ENCODE data around the gene NLRP7. TPM values are rescaled to one million over a fixed set of nuclear protein-coding genes. Genes with fewer than 3 reads are reported as not detected.
A peak's percentile ranks its signal among the peaks of the same experiment; 100 is the strongest.
"Not testable (repeated sequence)": the region's sequence is repeated elsewhere in the genome, so short reads cannot be mapped to it uniquely, and the experiment has no call there.

The NLRP7 gene
- total and polyA plus RNA-seq, 9 donors = 0.08 to 0.09 TPM; not detected in 7

DNA sequence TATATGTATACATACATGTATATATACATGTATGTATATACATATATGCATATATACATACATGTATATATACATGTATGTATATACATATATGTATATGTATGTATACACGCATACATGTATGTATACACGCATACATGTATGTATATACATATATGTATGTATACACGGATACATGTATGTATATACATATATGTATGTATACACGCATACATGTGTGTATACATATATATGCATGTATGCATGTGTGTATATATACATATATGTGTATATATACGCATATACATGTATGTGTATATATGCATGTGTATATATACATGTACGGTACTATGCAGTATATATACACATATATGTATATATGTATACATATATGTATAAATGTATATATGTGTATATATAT is 44.0 kb downstream of the NLRP7 start:
- Histone ChIP-seq H3K9me3 (replicated peaks; ENCODE audit: control insufficient read depth, low read depth, low read length) (no peaks in the 10 kb centered on the region), H3K27me3 (ENCODE audit: control insufficient read depth, insufficient read depth, low read length) (no peaks in the 10 kb centered on the region), H3K36me3 (ENCODE audit: control insufficient read depth, insufficient read depth, low read length) (no peaks in the 10 kb centered on the region), H3K27ac (ENCODE audit: low read length) (no peak overlapping the region), H3K4me3 (ENCODE audit: low read length) (no peak overlapping the region), H3K4me1 (ENCODE audit: control insufficient read depth, insufficient read depth, low read length) (no peaks in the 10 kb centered on the region)
- no CpG with 5 or more reads among the region's 6 CpGs for WGBS (ENCODE audit: insufficient coverage)
- DNase-seq = no peak

DNA sequence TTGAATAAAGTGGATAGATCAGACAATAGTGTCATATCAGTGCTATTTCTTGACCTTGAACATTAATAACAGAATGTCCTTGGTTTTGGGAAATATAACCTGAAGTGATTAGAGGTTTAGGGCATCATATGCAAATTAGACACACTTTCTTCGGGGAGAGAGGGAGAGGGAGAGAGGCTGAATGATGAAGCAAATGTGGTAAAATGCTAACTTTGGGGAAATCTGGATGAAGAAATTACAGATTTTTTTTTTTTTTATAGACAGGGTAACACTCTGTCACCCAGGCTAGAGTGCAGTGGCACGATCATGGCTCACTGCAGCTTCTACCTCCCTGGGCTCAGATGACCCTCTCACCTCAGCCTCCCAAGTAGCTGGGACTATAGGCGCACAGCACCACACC is 45.3 kb downstream of the NLRP7 start:
- no peaks in the 10 kb centered on the region for H3K27me3 ChIP-seq (ENCODE audit: control insufficient read depth, insufficient read depth, low read length)
- H3K4me1 ChIP-seq (ENCODE audit: control insufficient read depth, insufficient read depth, low read length) = no peaks in the 10 kb centered on the region
- no peak overlapping the region for H3K4me3 ChIP-seq (ENCODE audit: low read length)
- no peak for DNase-seq
- no peaks in the 10 kb centered on the region for H3K9me3 ChIP-seq (replicated peaks; ENCODE audit: control insufficient read depth, low read depth, low read length)
- no peaks in the 10 kb centered on the region for H3K36me3 ChIP-seq (ENCODE audit: control insufficient read depth, insufficient read depth, low read length)
- 100% methylated on average over 1 of the region's 3 CpGs for WGBS (ENCODE audit: insufficient coverage)
- no peak overlapping the region for H3K27ac ChIP-seq (ENCODE audit: low read length)

DNA sequence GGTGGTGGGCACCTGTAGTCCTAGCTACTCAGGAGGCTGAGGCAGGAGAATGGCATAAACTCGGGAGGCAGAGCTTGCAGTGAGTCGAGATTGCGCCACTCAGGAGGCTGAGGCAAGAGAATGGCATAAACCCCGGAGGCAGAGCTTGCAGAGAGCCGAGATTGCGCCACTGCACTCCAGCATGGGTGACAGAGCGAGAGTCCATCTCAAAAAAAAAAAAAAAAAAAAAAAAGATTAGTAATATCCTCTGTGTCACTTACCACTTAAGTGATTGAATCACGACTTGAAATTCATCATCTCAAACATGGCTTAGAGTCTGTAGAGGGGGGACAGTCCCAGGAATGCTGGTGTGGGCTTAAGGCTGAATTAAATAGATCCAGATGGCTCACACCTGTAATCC is 46.2 kb downstream of the NLRP7 start:
- not testable (repeated sequence) for DNase-seq; H3K27ac ChIP-seq (ENCODE audit: low read length); H3K36me3 ChIP-seq (ENCODE audit: control insufficient read depth, insufficient read depth, low read length); H3K9me3 ChIP-seq (replicated peaks; ENCODE audit: control insufficient read depth, low read depth, low read length); H3K27me3 ChIP-seq (ENCODE audit: control insufficient read depth, insufficient read depth, low read length); H3K4me3 ChIP-seq (ENCODE audit: low read length); H3K4me1 ChIP-seq (ENCODE audit: control insufficient read depth, insufficient read depth, low read length)
- 84% methylated on average over 2 of the region's 8 CpGs for WGBS (ENCODE audit: insufficient coverage)

DNA sequence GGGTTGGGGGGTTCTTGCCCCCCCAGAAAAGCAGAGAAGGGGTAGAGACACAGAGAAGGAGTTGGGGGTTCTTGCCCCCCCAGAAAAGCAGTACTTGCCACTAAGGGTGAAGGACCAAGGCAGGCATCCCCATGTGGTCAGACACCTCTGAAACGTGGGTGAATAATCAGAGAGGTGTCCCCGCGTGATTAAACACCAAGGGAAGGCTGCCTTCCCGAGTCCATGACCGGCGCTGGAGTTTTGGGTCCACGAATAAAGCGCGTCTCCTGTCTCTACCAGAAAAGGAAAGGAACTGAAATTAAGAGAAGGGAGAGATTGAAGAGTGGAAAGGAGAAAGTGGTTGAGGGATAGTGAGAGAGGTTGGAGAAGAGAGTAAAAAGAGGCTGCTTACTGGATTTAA is 47.7 kb downstream of the NLRP7 start:
- not testable (repeated sequence) for H3K27me3 ChIP-seq (ENCODE audit: control insufficient read depth, insufficient read depth, low read length); H3K27ac ChIP-seq (ENCODE audit: low read length); H3K4me1 ChIP-seq (ENCODE audit: control insufficient read depth, insufficient read depth, low read length); H3K36me3 ChIP-seq (ENCODE audit: control insufficient read depth, insufficient read depth, low read length); H3K4me3 ChIP-seq (ENCODE audit: low read length); H3K9me3 ChIP-seq (replicated peaks; ENCODE audit: control insufficient read depth, low read depth, low read length); DNase-seq
- 82% methylated on average over 9 of the region's 9 CpGs for WGBS (ENCODE audit: insufficient coverage)

DNA sequence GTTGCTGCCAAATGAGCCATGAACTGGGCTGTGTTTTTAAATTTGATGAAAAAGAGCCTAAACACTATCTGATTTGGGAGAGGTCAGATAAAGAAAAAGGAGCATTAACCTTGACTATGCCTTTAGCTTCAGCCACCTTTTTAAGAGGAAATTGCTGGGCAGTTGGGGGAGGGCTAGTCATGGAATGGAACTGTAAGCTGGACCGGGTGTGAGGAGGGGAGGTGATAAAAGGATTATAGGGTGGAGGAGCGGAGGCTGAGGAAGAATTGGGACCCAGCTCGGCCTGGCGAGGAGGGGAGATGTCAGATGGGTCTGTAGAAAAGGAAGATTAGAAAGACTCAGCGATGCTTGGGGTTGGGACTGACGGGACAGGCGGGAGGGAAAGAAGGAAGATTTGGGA is 48.6 kb downstream of the NLRP7 start:
- not testable (repeated sequence) for H3K4me3 ChIP-seq (ENCODE audit: low read length); H3K36me3 ChIP-seq (ENCODE audit: control insufficient read depth, insufficient read depth, low read length); H3K27me3 ChIP-seq (ENCODE audit: control insufficient read depth, insufficient read depth, low read length); H3K9me3 ChIP-seq (replicated peaks; ENCODE audit: control insufficient read depth, low read depth, low read length); H3K27ac ChIP-seq (ENCODE audit: low read length); H3K4me1 ChIP-seq (ENCODE audit: control insufficient read depth, insufficient read depth, low read length); DNase-seq
- WGBS (ENCODE audit: insufficient coverage) = 73% methylated on average over 6 of the region's 7 CpGs

DNA sequence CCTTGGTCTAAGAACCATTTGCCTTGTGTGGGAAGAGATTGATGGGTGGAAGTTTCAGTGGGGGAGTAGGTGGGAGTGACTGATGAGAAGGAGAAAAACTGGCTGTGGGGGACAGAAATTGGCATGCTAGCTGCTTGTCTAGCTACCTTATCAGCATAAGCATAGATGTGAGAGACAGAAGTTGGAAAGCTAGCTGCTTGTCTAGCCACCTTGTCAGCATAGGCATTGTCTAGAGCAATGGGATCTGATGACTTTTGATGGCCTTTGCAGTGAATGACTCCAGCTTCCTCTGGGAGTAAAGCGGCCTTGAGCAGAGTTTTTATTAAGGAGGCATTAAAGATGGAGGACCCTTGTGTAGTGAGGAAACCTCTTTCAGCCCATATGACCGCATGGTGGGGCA is 51.3 kb downstream of the NLRP7 start:
- Histone ChIP-seq H3K4me3 (ENCODE audit: low read length) (no peak overlapping the region), H3K27ac (ENCODE audit: low read length) (no peak overlapping the region), H3K27me3 (ENCODE audit: control insufficient read depth, insufficient read depth, low read length) (no peaks in the 10 kb centered on the region), H3K4me1 (ENCODE audit: control insufficient read depth, insufficient read depth, low read length) (no peaks in the 10 kb centered on the region), H3K9me3 (replicated peaks; ENCODE audit: control insufficient read depth, low read depth, low read length) (no peaks in the 10 kb centered on the region), H3K36me3 (ENCODE audit: control insufficient read depth, insufficient read depth, low read length) (no peaks in the 10 kb centered on the region)
- no peak for DNase-seq
- 91% methylated on average over 1 of the region's 2 CpGs for WGBS (ENCODE audit: insufficient coverage)

DNA sequence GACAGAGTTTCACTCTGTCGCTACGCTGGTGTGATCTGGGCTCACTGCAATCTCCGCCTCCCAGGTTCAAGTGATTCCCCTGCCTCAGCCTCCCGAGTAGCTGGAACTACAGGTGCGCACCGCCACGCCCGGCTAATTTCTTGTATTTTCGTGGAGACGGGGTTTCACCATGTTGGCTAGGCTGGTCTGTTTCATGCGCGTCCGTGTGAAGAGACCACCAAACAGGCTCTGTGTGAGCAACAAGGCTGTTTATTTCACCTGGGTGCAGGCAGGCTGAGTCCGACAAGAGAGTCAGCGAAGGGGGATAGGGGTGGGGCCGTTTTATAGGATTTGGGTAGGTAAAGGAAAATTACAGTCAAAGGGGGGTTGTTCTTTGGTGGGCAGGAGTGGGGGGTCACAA is 53.2 kb downstream of the NLRP7 start:
- not testable (repeated sequence) for H3K9me3 ChIP-seq (replicated peaks; ENCODE audit: control insufficient read depth, low read depth, low read length); H3K4me1 ChIP-seq (ENCODE audit: control insufficient read depth, insufficient read depth, low read length); H3K36me3 ChIP-seq (ENCODE audit: control insufficient read depth, insufficient read depth, low read length); H3K4me3 ChIP-seq (ENCODE audit: low read length); H3K27me3 ChIP-seq (ENCODE audit: control insufficient read depth, insufficient read depth, low read length); DNase-seq; H3K27ac ChIP-seq (ENCODE audit: low read length)
- WGBS (ENCODE audit: insufficient coverage) = 84% methylated on average over 12 of the region's 16 CpGs

DNA sequence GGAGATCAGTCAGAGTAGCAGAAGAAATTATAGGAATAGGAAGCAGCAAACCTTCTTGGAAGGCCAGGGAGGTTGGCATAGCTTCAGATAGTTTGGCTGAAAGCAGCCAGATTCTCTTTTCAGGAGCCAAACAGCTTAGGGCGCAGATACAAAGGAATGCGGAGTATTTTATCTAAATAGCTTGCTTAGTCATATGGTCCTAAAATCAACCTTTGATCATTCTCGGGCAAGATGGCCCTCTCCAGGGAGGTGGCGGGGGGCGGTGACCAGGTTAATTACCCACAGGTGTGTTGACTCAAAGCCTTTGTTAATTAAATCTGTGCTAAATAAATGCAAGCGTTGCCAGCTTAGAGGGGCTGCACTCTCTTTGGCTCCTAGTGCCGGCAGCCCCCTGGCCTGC is 53.9 kb downstream of the NLRP7 start:
- Histone ChIP-seq H3K27ac (ENCODE audit: low read length) (no peak overlapping the region), H3K36me3 (ENCODE audit: control insufficient read depth, insufficient read depth, low read length) (no peaks in the 10 kb centered on the region), H3K27me3 (ENCODE audit: control insufficient read depth, insufficient read depth, low read length) (no peaks in the 10 kb centered on the region), H3K4me3 (ENCODE audit: low read length) (no peak overlapping the region), H3K9me3 (replicated peaks; ENCODE audit: control insufficient read depth, low read depth, low read length) (no peaks in the 10 kb centered on the region), H3K4me1 (ENCODE audit: control insufficient read depth, insufficient read depth, low read length) (no peaks in the 10 kb centered on the region)
- 18% methylated on average over 5 of the region's 7 CpGs for WGBS (ENCODE audit: insufficient coverage)
- no peak for DNase-seq

DNA sequence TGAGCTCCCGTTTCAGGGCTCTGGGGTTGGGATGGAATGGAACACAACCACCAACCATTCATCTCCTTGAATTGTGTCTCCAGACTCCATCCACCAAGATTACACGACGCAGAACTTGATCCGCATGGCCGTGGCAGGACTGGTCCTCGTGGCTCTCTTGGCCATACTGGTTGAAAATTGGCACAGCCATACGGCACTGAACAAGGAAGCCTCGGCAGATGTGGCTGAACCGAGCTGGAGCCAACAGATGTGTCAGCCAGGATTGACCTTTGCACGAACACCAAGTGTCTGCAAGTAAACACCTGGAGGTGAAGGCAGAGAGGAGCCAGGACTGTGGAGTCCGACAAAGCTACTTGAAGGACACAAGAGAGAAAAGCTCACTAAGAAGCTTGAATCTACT is 57.8 kb downstream of the NLRP7 start:
- Histone ChIP-seq H3K9me3 (replicated peaks; ENCODE audit: control insufficient read depth, low read depth, low read length) (peaks cover 2% of the 10 kb centered on the region), H3K27me3 (ENCODE audit: control insufficient read depth, insufficient read depth, low read length) (no peaks in the 10 kb centered on the region), H3K4me1 (ENCODE audit: control insufficient read depth, insufficient read depth, low read length) (no peaks in the 10 kb centered on the region), H3K27ac (ENCODE audit: low read length) (no peak overlapping the region), H3K4me3 (ENCODE audit: low read length) (no peak overlapping the region), H3K36me3 (ENCODE audit: control insufficient read depth, insufficient read depth, low read length) (no peaks in the 10 kb centered on the region)
- no peak for DNase-seq
- WGBS (ENCODE audit: insufficient coverage) = 85% methylated on average over 10 of the region's 11 CpGs

DNA sequence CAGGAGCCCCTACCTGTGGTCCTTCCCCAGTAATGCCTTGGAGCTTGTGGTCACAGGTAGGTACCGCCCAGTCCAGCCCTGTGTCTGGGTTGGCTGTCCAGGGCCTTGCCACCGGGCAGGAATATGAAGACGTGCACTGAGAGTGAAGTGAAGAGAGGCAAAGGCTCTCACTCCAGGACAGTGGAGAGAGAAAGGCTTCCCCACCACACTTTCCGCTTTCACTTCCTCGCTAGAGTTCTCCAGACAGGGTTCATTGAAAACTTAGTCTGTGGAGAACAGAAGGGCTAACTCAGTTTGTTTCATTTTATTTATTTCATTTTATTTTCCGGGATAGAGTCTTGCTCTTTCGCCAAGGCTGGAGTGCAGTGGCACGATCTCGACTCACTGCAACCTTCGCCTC is 59.1 kb downstream of the NLRP7 start:
- no peaks in the 10 kb centered on the region for H3K36me3 ChIP-seq (ENCODE audit: control insufficient read depth, insufficient read depth, low read length)
- H3K4me1 ChIP-seq (ENCODE audit: control insufficient read depth, insufficient read depth, low read length) = no peaks in the 10 kb centered on the region
- peak; percentile 13 for DNase-seq
- H3K27me3 ChIP-seq (ENCODE audit: control insufficient read depth, insufficient read depth, low read length) = no peaks in the 10 kb centered on the region
- H3K27ac ChIP-seq (ENCODE audit: low read length) = no peak overlapping the region
- peaks cover 2% of the 10 kb centered on the region for H3K9me3 ChIP-seq (replicated peaks; ENCODE audit: control insufficient read depth, low read depth, low read length)
- WGBS (ENCODE audit: insufficient coverage) = no CpG with 5 or more reads among the region's 10 CpGs
- H3K4me3 ChIP-seq (ENCODE audit: low read length) = no peak overlapping the region

DNA sequence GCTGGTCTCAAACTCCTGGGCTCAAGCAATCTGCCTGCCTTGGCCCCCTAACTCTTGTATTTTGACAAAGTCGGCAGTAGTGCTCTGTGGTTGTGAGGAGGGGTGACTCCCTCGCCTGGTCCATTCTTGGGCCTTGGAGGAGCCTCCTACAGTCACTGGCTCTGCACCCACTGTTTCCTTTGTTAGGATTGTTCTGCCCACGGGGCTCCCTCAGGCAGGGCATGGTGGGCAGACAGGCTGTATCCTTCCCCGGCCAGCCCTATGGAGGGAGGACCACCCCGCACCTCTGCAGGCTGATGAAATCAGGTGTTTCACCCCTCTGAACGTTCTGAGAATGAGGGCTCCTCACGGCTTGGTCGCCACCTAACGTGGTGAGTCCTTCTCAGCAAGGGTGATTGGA is 64.1 kb downstream of the NLRP7 start:
- no peak overlapping the region for H3K4me3 ChIP-seq (ENCODE audit: low read length)
- H3K27ac ChIP-seq (ENCODE audit: low read length) = no peak overlapping the region
- peaks cover 2% of the 10 kb centered on the region for H3K9me3 ChIP-seq (replicated peaks; ENCODE audit: control insufficient read depth, low read depth, low read length)
- no peaks in the 10 kb centered on the region for H3K27me3 ChIP-seq (ENCODE audit: control insufficient read depth, insufficient read depth, low read length)
- H3K4me1 ChIP-seq (ENCODE audit: control insufficient read depth, insufficient read depth, low read length) = no peaks in the 10 kb centered on the region
- no peak for DNase-seq
- 79% methylated on average over 6 of the region's 9 CpGs for WGBS (ENCODE audit: insufficient coverage)
- H3K36me3 ChIP-seq (ENCODE audit: control insufficient read depth, insufficient read depth, low read length) = no peaks in the 10 kb centered on the region
